Measurements from ENCODE around the gene SPON1.

DNA sequence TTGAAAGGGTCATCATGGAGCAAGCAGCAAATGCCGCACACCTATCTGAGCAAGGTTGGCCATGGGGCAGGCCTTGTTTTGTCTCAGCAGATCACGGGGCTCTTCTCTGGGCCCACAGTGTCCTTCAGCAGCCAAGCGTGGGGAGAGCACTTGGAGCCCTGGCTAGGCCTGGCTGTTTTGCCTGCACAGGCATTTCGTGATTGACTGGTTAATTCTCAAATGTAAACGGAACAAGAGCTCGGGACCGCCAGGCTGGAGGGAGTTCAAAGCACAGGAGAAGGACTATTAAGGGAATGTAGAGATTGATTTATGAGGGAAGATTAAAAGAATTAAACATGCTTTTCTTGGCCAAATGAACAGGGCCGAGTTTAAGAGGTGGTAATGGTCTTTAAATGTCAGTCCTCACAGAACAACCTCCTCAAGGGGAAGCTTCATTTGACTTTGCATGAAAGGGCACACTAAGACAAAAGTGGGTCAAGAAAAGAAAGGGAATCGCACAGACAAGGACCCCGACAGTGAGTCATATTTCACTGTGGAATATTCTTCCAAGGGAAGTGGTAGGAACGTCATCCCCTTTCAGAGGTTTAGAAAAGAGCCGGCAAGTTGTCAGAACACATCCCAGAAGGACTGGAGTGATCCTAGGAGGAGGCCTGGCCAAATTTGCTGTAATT, 20.7 kb downstream of the SPON1 start:
- TF ChIP-seq, protein P1, sequence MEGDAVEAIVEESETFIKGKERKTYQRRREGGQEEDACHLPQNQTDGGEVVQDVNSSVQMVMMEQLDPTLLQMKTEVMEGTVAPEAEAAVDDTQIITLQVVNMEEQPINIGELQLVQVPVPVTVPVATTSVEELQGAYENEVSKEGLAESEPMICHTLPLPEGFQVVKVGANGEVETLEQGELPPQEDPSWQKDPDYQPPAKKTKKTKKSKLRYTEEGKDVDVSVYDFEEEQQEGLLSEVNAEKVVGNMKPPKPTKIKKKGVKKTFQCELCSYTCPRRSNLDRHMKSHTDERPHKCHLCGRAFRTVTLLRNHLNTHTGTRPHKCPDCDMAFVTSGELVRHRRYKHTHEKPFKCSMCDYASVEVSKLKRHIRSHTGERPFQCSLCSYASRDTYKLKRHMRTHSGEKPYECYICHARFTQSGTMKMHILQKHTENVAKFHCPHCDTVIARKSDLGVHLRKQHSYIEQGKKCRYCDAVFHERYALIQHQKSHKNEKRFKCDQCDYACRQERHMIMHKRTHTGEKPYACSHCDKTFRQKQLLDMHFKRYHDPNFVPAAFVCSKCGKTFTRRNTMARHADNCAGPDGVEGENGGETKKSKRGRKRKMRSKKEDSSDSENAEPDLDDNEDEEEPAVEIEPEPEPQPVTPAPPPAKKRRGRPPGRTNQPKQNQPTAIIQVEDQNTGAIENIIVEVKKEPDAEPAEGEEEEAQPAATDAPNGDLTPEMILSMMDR (IDR thresholded peaks at IDR 0.05), result no peak
- no peak for TF ChIP-seq ZFX (IDR thresholded peaks at IDR 0.05; ENCODE audit: borderline replicate concordance)
